BE2C (cell line): ENCODE measurements around the gene ANGPTL7.
"Not testable (repeated sequence)": the region's sequence is repeated elsewhere in the genome, so short reads cannot be mapped to it uniquely, and the experiment has no call there.

ENCODE experiments used
- DNase-seq: peaks from one replicate; pipeline ENCODE4 v3.0.0-alpha.2; 2020
- H3K27me3 ChIP-seq: fragments of 250-450 bp; sonication (Bioruptor Pico); 2 replicates; pipeline ENCODE4 v1.5.1; 2020; ENCODE audit warnings: mild to moderate bottlenecking
- H3K36me3 ChIP-seq: fragments of 250-450 bp; sonication (Bioruptor Pico); 2 replicates; pipeline ENCODE4 v1.5.1; 2020; ENCODE audit warnings: mild to moderate bottlenecking
- H3K4me1 ChIP-seq: fragments of 250-450 bp; sonication (Bioruptor Pico); 2 replicates; pipeline ENCODE4 v1.5.1; 2020
- H3K4me3 ChIP-seq: 2 replicates; pipeline ENCODE4 v1.5.1; 2011; ENCODE audit warnings: low read depth, low read length
- H3K9me3 ChIP-seq: fragments of 250-450 bp; sonication (Bioruptor Pico); 2 replicates; pipeline ENCODE4 v1.5.1; 2020
- TF ChIP-seq, protein P1 (sequence below): IDR thresholded peaks from 2 replicates; pipeline ENCODE4 v1.5.1; 2012; ENCODE audit warnings: mild to moderate bottlenecking, low read depth, low read length

Gene ANGPTL7

DNA sequence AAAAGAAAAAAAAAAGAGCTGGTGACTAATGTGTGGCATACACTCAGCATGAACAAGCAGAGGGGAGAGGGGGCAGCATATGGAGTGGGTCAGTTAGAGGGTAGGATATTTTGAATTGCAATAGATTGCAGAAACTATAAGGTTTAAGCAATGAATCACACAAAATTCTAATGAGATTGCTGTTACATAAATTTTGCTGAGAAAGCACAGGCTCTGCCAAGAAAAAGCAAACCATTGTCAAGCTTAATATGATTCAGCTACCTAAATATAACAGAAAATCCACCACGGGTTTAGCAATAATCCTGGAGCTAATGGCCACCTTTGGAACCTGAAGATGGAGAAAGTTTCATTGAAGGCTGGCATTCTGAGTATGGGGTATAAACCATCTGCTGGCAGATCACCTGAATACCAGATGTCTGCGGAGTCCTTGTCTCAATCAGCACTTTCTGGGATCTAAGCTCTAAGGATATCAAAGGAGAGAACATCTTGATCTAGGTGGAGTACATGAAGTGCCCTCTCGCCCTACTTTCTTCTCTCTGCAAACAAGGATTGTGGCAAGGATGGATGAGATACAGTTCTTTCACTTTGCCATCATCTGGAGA lies 30.3 kb upstream of the ANGPTL7 start:
- Histone ChIP-seq H3K27me3 (no peaks in the 10 kb centered on the region), H3K4me3 (no peak overlapping the region), H3K9me3 (no peaks in the 10 kb centered on the region), H3K4me1 (0 out of 2 replicates have a peak, but pooled peaks cover 3% of the 10 kb centered on the region), H3K36me3 (no peaks in the 10 kb centered on the region; the same call in 1 of the 2 replicates)
- TF ChIP-seq, protein P1, sequence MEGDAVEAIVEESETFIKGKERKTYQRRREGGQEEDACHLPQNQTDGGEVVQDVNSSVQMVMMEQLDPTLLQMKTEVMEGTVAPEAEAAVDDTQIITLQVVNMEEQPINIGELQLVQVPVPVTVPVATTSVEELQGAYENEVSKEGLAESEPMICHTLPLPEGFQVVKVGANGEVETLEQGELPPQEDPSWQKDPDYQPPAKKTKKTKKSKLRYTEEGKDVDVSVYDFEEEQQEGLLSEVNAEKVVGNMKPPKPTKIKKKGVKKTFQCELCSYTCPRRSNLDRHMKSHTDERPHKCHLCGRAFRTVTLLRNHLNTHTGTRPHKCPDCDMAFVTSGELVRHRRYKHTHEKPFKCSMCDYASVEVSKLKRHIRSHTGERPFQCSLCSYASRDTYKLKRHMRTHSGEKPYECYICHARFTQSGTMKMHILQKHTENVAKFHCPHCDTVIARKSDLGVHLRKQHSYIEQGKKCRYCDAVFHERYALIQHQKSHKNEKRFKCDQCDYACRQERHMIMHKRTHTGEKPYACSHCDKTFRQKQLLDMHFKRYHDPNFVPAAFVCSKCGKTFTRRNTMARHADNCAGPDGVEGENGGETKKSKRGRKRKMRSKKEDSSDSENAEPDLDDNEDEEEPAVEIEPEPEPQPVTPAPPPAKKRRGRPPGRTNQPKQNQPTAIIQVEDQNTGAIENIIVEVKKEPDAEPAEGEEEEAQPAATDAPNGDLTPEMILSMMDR, result no peak
- no peak for DNase-seq

DNA sequence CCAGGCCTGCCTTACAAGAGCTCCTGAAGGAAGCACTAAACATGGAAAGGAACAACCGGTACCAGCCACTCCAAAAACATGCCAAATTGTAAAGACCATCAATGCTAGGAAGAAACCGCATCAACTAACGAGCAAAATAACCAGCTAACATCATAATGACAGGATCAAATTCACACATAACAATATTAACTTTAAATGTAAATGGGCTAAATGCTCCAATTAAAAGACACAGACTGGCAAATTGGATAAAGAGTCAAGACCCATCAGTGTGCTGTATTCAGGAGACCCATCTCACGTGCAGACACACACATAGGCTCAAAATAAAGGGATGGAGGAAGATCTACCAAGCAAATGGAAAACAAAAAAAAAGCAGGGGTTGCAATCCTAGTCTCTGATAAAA lies 26.4 kb upstream of the ANGPTL7 start:
- not testable (repeated sequence) for H3K9me3 ChIP-seq, H3K4me1 ChIP-seq, H3K4me3 ChIP-seq, H3K27me3 ChIP-seq, H3K36me3 ChIP-seq, DNase-seq

DNA sequence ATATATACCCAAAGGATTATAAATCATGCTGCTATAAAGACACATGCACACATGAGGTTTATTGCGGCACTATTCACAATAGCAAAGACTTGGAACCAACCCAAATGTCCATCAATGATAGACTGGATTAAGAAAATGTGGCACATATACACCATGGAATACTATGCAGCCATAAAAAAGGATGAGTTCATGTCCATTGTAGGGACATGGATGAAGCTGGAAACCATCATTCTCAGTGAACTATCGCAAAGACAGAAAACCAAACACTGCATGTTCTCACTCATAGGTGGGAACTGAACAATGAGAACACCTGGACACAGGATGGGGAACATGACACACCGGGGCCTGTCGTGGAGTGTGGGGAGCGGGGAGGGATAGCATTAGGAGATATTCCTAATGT lies 22.4 kb upstream of the ANGPTL7 start:
- not testable (repeated sequence) for H3K9me3 ChIP-seq, H3K36me3 ChIP-seq, H3K27me3 ChIP-seq, H3K4me1 ChIP-seq, DNase-seq, H3K4me3 ChIP-seq

DNA sequence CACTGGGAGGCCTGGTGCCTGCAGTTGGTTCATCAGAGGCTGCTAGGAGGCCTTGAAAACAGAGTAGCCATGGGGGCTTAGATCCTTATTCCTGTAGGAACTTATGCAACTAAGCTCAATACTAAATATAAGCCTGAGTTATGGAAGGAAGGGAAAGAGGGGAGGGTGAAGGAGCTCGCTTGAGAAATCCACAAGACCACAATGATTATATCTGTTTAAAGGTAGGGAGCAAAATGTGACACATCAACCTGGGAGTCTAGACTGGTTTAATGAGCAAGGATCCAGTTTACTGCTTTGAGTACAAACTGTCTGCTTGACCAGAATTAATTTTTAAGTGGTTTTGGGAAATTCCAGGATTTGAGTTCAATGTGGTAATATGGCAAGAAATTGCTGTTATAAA lies 20.4 kb upstream of the ANGPTL7 start:
- no peaks in the 10 kb centered on the region for H3K4me1 ChIP-seq
- H3K36me3 ChIP-seq, result no peaks in the 10 kb centered on the region
- H3K4me3 ChIP-seq, result no peak overlapping the region
- no peaks in the 10 kb centered on the region for H3K9me3 ChIP-seq
- DNase-seq, result no peak
- TF ChIP-seq, protein P1, result no peak
- H3K27me3 ChIP-seq, result no peaks in the 10 kb centered on the region

DNA sequence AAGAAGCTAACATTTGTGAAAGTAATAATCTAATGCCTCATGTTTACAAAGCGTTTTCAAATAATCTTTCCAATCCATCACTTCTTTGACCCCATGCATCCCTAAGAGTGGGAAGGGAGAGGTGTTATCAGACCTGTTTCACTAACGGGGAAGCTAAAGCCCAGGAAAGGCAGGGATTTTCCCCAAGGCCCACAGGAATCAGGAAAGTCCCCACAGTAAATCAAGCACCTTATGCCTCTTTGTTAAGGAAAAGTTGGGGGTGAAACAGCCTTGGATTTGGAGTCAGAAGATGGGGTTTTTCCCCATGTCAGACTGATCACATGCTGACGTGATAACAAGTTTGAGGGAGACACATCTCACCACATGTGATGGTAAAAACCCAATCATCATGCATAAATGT lies 20.0 kb upstream of the ANGPTL7 start:
- no peaks in the 10 kb centered on the region for H3K4me1 ChIP-seq
- TF ChIP-seq, protein P1, result no peak
- no peaks in the 10 kb centered on the region for H3K9me3 ChIP-seq
- DNase-seq, result no peak
- H3K4me3 ChIP-seq, result no peak overlapping the region
- no peaks in the 10 kb centered on the region for H3K36me3 ChIP-seq
- no peaks in the 10 kb centered on the region for H3K27me3 ChIP-seq

DNA sequence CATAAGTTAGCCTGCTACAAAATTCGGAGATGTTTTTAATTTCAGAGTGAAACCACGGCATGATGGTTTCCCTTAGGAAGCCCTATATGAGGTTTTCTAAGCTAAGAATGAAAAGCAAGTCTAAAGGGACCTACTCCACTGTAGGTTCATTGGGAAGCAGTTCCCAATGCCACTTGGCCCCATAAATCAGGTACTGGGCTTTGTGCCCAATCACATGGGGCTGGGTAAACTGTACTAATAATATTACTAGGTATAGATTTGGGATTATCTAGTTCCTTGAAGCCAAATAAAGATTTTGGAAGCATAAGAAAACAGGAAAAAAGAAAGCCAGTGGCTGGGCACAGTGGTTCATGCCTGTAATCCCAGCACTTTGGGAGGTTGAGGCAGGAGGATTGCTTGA lies 19.1 kb upstream of the ANGPTL7 start:
- Histone ChIP-seq H3K9me3 (no peaks in the 10 kb centered on the region), H3K36me3 (no peaks in the 10 kb centered on the region), H3K4me3 (no peak overlapping the region), H3K27me3 (no peaks in the 10 kb centered on the region), H3K4me1 (no peaks in the 10 kb centered on the region)
- DNase-seq, result no peak
- TF ChIP-seq, protein P1, result no peak

DNA sequence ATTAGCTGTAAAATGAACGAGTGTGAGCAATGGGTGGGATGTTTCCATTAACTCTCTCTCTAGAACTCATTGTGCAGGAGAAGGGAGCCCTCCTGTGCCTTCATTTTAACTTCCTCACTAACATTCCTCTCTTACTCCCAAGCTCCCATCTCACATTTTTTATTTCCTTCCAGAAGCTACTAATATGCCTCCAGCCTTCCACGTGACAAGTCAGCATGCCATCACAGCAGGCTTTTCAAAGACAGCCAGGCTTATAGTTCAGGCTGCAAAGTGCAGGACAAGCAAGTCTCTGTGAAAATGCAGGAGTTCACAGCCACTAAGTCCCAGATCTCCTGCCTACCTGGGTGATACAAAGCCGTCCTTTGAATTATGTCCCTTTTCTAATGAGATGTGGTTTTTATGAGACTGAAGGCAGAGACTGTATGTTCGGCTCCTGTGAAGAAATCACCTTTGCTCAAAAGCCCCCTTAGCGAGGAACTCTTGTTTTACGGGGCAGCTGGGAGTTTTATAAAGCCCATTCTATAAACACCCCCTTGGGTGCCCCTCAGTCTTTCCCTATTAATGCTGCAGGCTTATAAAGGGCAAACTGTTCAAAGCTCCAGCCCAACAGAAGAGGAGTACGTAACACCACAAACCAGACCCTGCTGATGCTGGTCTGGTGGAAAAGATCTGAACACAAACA lies 14.8 kb upstream of the ANGPTL7 start:
- H3K4me1 ChIP-seq, result peaks cover 5% of the 10 kb centered on the region; the same call in 1 of the 2 replicates
- no peak overlapping the region for H3K4me3 ChIP-seq
- DNase-seq, result no peak
- H3K27me3 ChIP-seq, result no peaks in the 10 kb centered on the region
- no peaks in the 10 kb centered on the region for H3K9me3 ChIP-seq
- TF ChIP-seq, protein P1, result no peak
- no peaks in the 10 kb centered on the region for H3K36me3 ChIP-seq
